Loucy (cell line): ENCODE results near the gene GLDN.

Experiments
- CTCF ChIP-seq: fragments of 200-600 bp; sonication (generic); conservative IDR thresholded peaks from 2 replicates; pipeline ENCODE4 v1.5.1; 2014; ENCODE audit warnings: mild to moderate bottlenecking, antibody characterized with exemption, low read length
- EZH2phosphoT487 ChIP-seq: fragments of 200-600 bp; IDR thresholded peaks from 2 replicates; pipeline ENCODE4 v1.6.1; 2018; ENCODE audit warnings: antibody characterized with exemption, mild to moderate bottlenecking, moderate library complexity, borderline replicate concordance

GRCh38 chr15:51444807-51445206 lies 103.4 kb downstream of the GLDN start:
- TF ChIP-seq CTCF = no peak
- TF ChIP-seq EZH2phosphoT487 = no peak
